ENCODE results near the gene HEBP2.

HEBP2 gene

DNA sequence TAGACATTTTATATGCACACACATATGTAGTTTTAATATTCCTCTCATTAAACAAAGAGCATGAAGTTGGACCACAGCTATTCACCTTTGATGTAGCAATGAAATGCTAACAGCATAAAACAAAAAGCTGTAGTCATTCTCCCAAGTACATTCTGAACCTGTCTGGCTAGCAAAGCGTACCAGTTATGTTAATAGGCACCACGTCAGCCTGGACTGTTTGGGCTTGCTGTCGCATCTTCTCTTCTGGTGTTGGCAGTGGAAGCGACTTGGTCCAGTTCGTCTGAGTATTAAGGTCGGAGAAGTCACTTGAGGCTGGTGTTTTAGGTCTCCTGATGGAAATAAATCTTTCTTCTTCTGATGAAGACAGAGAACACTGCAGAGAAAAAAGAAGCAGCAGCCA is 42.8 kb downstream of the HEBP2 start:
- in situ Hi-C loops (cut with MboI; ENCODE audit: low sequenced_read_pairs), result loop anchor here (25.0 kb wide), 1 partner anchor 315 kb away; the partner anchor contains the start of gene CCDC28A

DNA sequence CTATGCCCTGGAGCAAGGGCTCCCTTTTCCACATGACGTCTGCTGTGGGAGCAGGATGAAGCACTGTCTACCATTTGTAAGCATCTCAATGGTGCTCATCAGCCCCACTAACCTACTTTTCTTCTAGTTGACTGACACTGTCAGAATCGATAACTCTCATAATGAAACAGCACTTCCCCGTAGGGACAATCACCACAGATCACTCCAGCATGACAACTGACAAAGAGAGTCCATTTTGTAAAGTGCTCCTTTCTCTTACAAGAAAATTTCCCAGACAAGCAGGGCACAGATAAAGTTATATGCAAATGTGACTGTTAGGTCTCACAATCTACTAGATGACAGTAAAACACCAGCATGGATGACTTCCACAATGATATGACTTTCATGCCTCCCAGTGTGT is 46.4 kb downstream of the HEBP2 start:
- in situ Hi-C loops (cut with MboI; ENCODE audit: low sequenced_read_pairs), result no loop called here

DNA sequence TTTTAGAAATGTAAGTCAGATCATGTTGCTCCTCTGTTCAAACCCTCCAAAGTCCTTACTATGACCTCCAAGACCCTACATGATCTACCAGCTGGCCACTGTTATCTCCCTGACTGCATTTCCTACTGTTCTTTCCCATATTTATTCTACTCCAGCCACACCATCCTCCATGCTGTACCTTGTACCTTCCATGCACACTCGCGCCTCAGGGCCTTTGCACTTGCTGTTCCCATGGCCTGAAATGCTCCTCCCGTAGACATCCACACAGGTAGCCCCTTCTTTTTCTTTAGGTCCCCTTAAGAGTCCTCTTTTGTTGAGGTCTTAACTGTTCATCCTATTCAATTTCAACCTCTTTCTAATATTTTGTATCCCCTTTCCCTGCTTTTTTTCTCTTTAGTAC is 47.0 kb downstream of the HEBP2 start:
- in situ Hi-C loops (cut with MboI; ENCODE audit: low sequenced_read_pairs), result no loop called here

DNA sequence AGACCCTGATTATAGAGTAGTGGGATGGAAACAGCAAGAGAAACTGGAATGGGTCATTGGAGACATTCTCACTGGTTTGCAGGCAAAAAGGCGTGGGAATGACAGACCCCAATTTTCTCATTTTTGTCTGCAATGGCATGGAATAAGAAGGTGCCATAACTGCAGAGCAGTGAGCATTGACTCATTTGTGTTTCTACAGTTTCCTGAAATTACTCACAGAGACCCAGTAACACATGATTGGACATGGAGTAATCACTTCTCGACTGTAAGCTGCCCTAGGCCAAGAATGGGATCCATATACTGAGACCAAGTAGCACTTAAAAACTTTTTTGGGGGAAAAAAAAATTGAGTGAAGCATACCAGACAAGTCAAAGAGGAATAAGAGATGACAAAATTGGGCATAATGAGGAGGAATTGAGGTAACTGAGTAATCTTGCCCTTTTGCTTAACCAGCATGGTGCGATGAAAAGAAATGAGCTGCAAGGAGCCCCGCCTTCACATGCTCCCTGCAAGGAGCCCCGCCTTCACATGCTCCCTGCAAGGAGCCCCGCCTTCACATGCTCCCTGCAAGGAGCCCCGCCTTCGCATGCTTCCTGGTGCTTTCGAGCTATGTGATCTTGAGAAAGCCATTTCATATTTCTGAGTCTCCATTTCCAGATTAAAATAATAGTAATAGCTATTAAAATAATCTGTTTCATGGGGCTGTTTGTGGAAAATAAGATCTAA is 51.1 kb downstream of the HEBP2 start:
- in situ Hi-C loops (cut with MboI; ENCODE audit: low sequenced_read_pairs), result no loop called here

- in situ Hi-C loops (cut with MboI; ENCODE audit: low sequenced_read_pairs), result no loop called here
Measured at GRCh38 chr6:138455746-138456400, 51.9 kb downstream of the HEBP2 start.

DNA sequence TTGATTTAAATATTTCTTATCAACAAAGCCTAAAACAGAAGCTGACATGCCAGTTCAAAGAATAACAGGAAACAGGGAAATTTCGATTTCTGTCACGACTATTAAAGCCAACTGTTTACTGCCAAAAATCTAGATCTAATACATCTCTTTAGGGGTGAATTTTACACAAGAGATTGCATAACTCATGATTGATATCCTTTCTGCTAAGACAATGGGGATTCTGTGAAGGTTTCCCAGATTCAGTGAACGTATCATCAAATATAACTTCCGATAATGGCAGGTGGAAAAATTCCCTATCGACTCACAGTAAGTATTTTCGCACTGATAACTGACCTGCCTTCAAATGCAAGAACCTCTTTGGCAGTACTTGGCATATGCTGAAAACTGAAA is 52.4 kb downstream of the HEBP2 start:
- in situ Hi-C loops (cut with MboI; ENCODE audit: low sequenced_read_pairs), result no loop called here

GRCh38 chr6:138461647-138462046 is 57.6 kb downstream of the HEBP2 start:
- in situ Hi-C loops (cut with MboI; ENCODE audit: low sequenced_read_pairs), result no loop called here

- in situ Hi-C loops (cut with MboI; ENCODE audit: low sequenced_read_pairs), result no loop called here
Measured at GRCh38 chr6:138464085-138464484, 60.1 kb downstream of the HEBP2 start.

DNA sequence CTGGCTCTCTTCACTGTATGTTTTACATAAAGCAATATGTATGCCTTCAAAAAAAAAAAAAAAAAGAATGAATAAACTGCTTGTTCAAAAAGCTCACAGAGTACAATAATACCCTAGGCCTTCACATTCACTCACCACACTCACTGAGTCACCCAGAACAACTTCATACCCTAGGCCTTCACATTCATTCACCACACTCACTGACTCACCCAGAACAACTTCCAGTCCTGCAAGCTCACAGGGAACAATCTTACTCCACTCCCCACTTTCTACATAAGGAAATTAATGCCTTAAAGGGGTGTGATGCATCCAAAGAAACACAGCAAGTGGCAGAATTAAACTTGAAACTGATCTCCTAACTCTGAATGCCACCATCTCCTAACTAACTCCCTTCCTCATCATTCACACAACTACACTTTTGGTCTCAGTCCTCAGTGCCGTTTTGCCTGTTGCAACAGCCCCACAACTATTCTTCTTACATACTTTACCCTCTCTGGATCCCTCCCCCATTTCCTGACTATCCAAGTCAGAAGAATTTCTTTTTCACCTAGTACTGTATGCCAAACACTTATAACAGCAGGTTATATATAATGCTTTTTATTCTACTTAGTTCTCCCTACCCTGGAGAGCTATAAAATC is 61.1 kb downstream of the HEBP2 start:
- in situ Hi-C loops (cut with MboI; ENCODE audit: low sequenced_read_pairs), result no loop called here

DNA sequence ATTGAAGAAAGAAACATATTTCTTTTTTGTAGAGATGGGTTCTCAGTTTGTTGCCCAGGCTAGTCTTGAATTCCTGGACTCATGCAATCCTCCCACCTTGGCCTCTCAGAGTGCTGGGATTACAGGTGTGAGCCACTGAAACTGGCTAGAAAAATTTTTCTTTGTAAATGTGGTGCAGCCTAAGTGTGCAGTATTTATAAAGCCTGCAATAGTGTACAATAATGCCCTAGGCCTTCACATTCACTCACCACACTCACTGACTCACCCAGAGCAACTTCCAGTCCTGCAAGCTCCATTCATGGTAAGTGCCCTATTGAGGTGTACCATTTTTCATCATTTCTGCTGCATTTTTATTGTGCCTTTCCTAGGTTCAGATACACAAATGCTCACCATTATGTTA is 63.9 kb downstream of the HEBP2 start:
- in situ Hi-C loops (cut with MboI; ENCODE audit: low sequenced_read_pairs), result no loop called here

DNA sequence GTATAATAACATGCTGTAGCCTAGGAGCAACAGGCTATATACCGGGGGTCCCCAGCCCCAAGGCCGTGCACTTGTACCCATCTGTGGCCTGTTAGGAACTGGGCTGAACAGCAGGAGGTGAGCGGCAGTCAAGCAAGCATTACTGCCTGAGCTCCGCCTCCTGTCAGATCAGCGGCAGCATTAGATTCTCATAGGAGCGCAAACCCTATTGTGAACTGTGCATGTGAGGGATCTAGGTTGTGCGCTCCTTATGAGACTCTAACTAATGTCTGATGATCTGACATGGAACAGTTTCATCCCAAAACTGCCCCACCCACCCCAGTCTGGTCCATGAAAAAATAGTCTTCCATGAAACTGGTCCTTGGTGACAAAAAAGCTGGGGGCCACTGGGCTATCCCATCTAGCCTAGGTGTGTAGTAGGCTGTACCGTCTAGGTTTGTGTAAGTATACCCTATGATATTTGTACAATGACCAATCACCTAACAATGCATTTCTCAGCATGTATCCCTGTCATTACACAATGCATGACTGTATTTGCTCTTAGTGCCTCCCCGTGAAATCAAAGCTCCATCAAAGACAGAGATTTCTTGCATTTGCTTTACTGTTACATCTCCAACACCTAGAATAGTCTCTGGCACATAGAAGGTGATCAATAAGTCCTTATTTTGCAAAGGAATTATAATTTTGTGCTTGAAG is 64.4 kb downstream of the HEBP2 start:
- in situ Hi-C loops (cut with MboI; ENCODE audit: low sequenced_read_pairs), result no loop called here
